ENCODE data around the gene PARVG. TPM values are rescaled to one million over a fixed set of nuclear protein-coding genes. Genes with fewer than 3 reads are reported as not detected.

The PARVG gene
- polyA plus RNA-seq, 2 of the 4 experiments (the other 2 are of a cell fraction), result not detected

- no peak for FAIRE-seq
- no peak overlapping the region for H3K4me3 ChIP-seq
- WGBS (ENCODE audit: missing lambda C conversion rate), result 58% methylated on average over 8 of the region's 8 CpGs
- H3K4me1 ChIP-seq, result no peaks in the 10 kb centered on the region
- H3K4me2 ChIP-seq, result no peak overlapping the region
- TF ChIP-seq KDM1A (IDR thresholded peaks at IDR 0.05; ENCODE audit: low read depth) (no peak), RCOR1 (IDR thresholded peaks at IDR 0.05; ENCODE audit: low read depth, low read length) (no peak), NPAS2 (CRISPR knock-in tag; IDR thresholded peaks at IDR 0.05; ENCODE audit: borderline replicate concordance) (no peak), CTCF (IDR thresholded peaks at IDR 0.05) (no peak)
- ChIA-PET POLR2A (no interaction called here), CTCF (interaction anchor here (1.0 kb wide), 1 partner anchor 43 kb away, joined by 3 read pairs; no protein-coding TSS in a partner anchor)
- ATAC-seq, result no peak
- H3K27ac ChIP-seq, result no peak overlapping the region
- no peak for DNase-seq (ENCODE audit: low read depth in 1 of 2, low spot score in 1 of 2)
- H3K9me3 ChIP-seq, result no peaks in the 10 kb centered on the region
Measured at GRCh38 chr22:44175676-44176075, 5.0 kb upstream of the PARVG start.

- ChIA-PET CTCF (interaction anchor here (1.3 kb wide), 1 partner anchor 445 kb away, joined by 3 read pairs; no protein-coding TSS in a partner anchor), POLR2A (no interaction called here)
- Histone ChIP-seq H3K4me3 (no peak overlapping the region), H3K9me3 (no peaks in the 10 kb centered on the region), H3K4me2 (no peak overlapping the region), H3K27ac (no peak overlapping the region), H3K4me1 (no peaks in the 10 kb centered on the region)
- DNase-seq (ENCODE audit: low read depth in 1 of 2, low spot score in 1 of 2), result no peak
- TF ChIP-seq MYC (IDR thresholded peaks at IDR 0.05; ENCODE audit: borderline replicate concordance, low read length) (no peak), JUN (IDR thresholded peaks at IDR 0.05) (no peak), HES2 (IDR thresholded peaks at IDR 0.05) (no peak), HOXA7 (CRISPR knock-in tag; IDR thresholded peaks at IDR 0.05) (no peak), ZSCAN20 (CRISPR knock-in tag; IDR thresholded peaks at IDR 0.05) (no peak), POLR2A (IDR thresholded peaks at IDR 0.05; ENCODE audit: low read length) (no peak), BHLHE40 (IDR thresholded peaks at IDR 0.05; ENCODE audit: low read depth, low read length) (no peak), TFCP2L1 (CRISPR knock-in tag; IDR thresholded peaks at IDR 0.05) (no peak), FOSL2 (IDR thresholded peaks at IDR 0.05) (no peak), FOSL2 (CRISPR knock-in tag; IDR thresholded peaks at IDR 0.05) (no peak), ATOH8 (CRISPR knock-in tag; IDR thresholded peaks at IDR 0.05; ENCODE audit: low read depth) (no peak), CTCF (IDR thresholded peaks at IDR 0.05) (no peak)
- ATAC-seq, result no peak
- 71% methylated on average over 10 of the region's 10 CpGs for WGBS (ENCODE audit: missing lambda C conversion rate)
- FAIRE-seq, result no peak
Measured at GRCh38 chr22:44179196-44179988, 1.3 kb upstream of the PARVG start.

GRCh38 chr22:44179989-44180705 is 578 bp upstream of the PARVG start:
- DNase-seq (ENCODE audit: low read depth in 1 of 2, low spot score in 1 of 2) (no peak), ATAC-seq (peak in 1 of 2 experiments; percentile 31; a peak in 1 of 6 replicates), FAIRE-seq (no peak)
- TF ChIP-seq ATOH8 (CRISPR knock-in tag; IDR thresholded peaks at IDR 0.05; ENCODE audit: low read depth) (no peak), ESRRA (IDR thresholded peaks at IDR 0.05; ENCODE audit: borderline replicate concordance, low read length) (no peak), POLR2AphosphoS2 (conservative IDR thresholded peaks at IDR 0.05; ENCODE audit: low read length) (no peak), PBX3 (IDR thresholded peaks at IDR 0.05) (no peak), SREBF2 (IDR thresholded peaks at IDR 0.05) (no peak), SMC3 (IDR thresholded peaks at IDR 0.05) (no peak), KDM1A (IDR thresholded peaks at IDR 0.05; ENCODE audit: low read depth) (no peak), HMGXB4 (CRISPR knock-in tag; IDR thresholded peaks at IDR 0.05; ENCODE audit: borderline replicate concordance) (no peak)
- H3K4me2 ChIP-seq, result no peak overlapping the region
- ChIA-PET CTCF (interaction anchor here (0.6 to 1.3 kb wide), 2 partner anchors 444 to 474 kb away, joined by 3 to 4 read pairs; no protein-coding TSS in a partner anchor), POLR2A (no interaction called here)
- H3K4me3 ChIP-seq, result no peak overlapping the region
- WGBS (ENCODE audit: missing lambda C conversion rate), result 55% methylated on average over 5 of the region's 6 CpGs
- no peaks in the 10 kb centered on the region for H3K9me3 ChIP-seq
- no peak overlapping the region for H3K27ac ChIP-seq
- no peaks in the 10 kb centered on the region for H3K4me1 ChIP-seq

Measured in A549 (cell line).